Stimulated activated CD8-positive, alpha-beta memory T cell treated with anti-CD3 and anti-CD28 coated beads, Interleukin-7, amount 100 ng/mL, for 48 hours (primary cell): ENCODE results near the gene BTN1A1.
"Not testable (repeated sequence)": the region's sequence is repeated elsewhere in the genome, so short reads cannot be mapped to it uniquely, and the experiment has no call there.

Experiments used
- DNase-seq, 2 donors: peaks; one replicate each; pipeline ENCODE4 v3.0.0-alpha.2; 2020; ENCODE audit warnings: low read depth in 1 of 2; ENCODE audit errors: extremely low read depth in 1 of 2

The BTN1A1 gene

GRCh38 chr6:26500102-26500501 lies at the start of gene BTN1A1:
Gene BTN1A1 (plus strand): TSS chr6:26500303. CDS start chr6:26501287, 984 bp downstream.
- no peak for DNase-seq

- no peak for DNase-seq
Measured at GRCh38 chr6:26452631-26453235, 47.4 kb upstream of the BTN1A1 start.

GRCh38 chr6:26454631-26455030 lies 45.5 kb upstream of the BTN1A1 start:
- no peak for DNase-seq

- DNase-seq, result no peak
Measured at GRCh38 chr6:26455357-26455970, 44.6 kb upstream of the BTN1A1 start.

GRCh38 chr6:26457264-26457805 lies 42.8 kb upstream of the BTN1A1 start:
- DNase-seq, result no peak

- peak; percentile 38 to 49 for DNase-seq
Measured at GRCh38 chr6:26457806-26458688, 42.1 kb upstream of the BTN1A1 start, which contains the start of gene BTN2A1. Gene BTN2A1 (plus strand): TSS chr6:26457955. CDS start chr6:26458637, 682 bp downstream.

GRCh38 chr6:26459023-26459810 lies 40.9 kb upstream of the BTN1A1 start:
- no peak for DNase-seq

GRCh38 chr6:26461353-26461752 lies 38.8 kb upstream of the BTN1A1 start:
- DNase-seq, result not testable (repeated sequence)

GRCh38 chr6:26464014-26464413 lies 36.1 kb upstream of the BTN1A1 start:
- no peak for DNase-seq

- DNase-seq, result no peak
Measured at GRCh38 chr6:26464416-26465131, 35.5 kb upstream of the BTN1A1 start.

GRCh38 chr6:26465776-26466175 lies 34.3 kb upstream of the BTN1A1 start:
- DNase-seq, result no peak

- no peak for DNase-seq
Measured at GRCh38 chr6:26468829-26469228, 31.3 kb upstream of the BTN1A1 start.

- DNase-seq, result no peak
Measured at GRCh38 chr6:26470643-26471042, 29.5 kb upstream of the BTN1A1 start.

GRCh38 chr6:26471970-26472369 lies 28.1 kb upstream of the BTN1A1 start:
- DNase-seq, result no peak

GRCh38 chr6:26472549-26473290 lies 27.4 kb upstream of the BTN1A1 start:
- no peak for DNase-seq

- DNase-seq, result no peak
Measured at GRCh38 chr6:26473429-26473757, 26.7 kb upstream of the BTN1A1 start.

GRCh38 chr6:26473758-26474438 lies 26.2 kb upstream of the BTN1A1 start:
- peak; percentile 46 to 71 for DNase-seq

- DNase-seq, result no peak
Measured at GRCh38 chr6:26474439-26474881, 25.6 kb upstream of the BTN1A1 start.
